HepG2 (cell line): ENCODE results near the gene RER1. TPM values are rescaled to one million over a fixed set of nuclear protein-coding genes. Genes with fewer than 3 reads are reported as not detected.

Experiments used
- ATRX ChIP-seq: sonication (generic); formaldehyde crosslinking; IDR thresholded peaks from 2 replicates; pipeline ENCODE4 v1.4.0; 2020; ENCODE audit warnings: missing genetic modification reagents, borderline replicate concordance
- HDAC1 ChIP-seq: sonication (generic); formaldehyde crosslinking; IDR thresholded peaks from 2 replicates; pipeline ENCODE4 v1.5.1; 2020; ENCODE audit warnings: mild to moderate bottlenecking, missing genetic modification reagents
- HNRNPLL ChIP-seq: fragments of 200-400 bp; formaldehyde crosslinking; IDR thresholded peaks from 2 replicates; pipeline ENCODE4 v1.6.1; 2017; ENCODE audit warnings: mild to moderate bottlenecking, low read depth, low read length; ENCODE audit not compliant: poor library complexity, severe bottlenecking
- PBX3 ChIP-seq: sonication (generic); formaldehyde crosslinking; IDR thresholded peaks from 2 replicates; pipeline ENCODE4 v1.8.1; 2023; ENCODE audit warnings: missing genetic modification reagents, inconsistent platforms, borderline replicate concordance
- PCBP1 ChIP-seq: fragments of 200-400 bp; formaldehyde crosslinking; IDR thresholded peaks from 2 replicates; pipeline ENCODE4 v1.6.1; 2017; ENCODE audit warnings: mild to moderate bottlenecking, low read depth, low read length, borderline replicate concordance
- SMAD3 ChIP-seq: sonication (generic); formaldehyde crosslinking; IDR thresholded peaks from 2 replicates; pipeline ENCODE4 v1.4.0; 2020; ENCODE audit warnings: missing genetic modification reagents
- TRIM22 ChIP-seq: fragments of 450-650 bp; IDR thresholded peaks from 2 replicates; pipeline ENCODE4 v1.6.1; 2017
- ZBTB39 ChIP-seq: sonication (generic); formaldehyde crosslinking; IDR thresholded peaks from 2 replicates; pipeline ENCODE4 v1.5.0; 2020; ENCODE audit warnings: missing genetic modification reagents
- ZFP91 ChIP-seq: sonication (generic); formaldehyde crosslinking; IDR thresholded peaks from 2 replicates; pipeline ENCODE4 v1.9.0; 2022; ENCODE audit warnings: missing genetic modification reagents, mild to moderate bottlenecking, borderline replicate concordance
- ZMYM2 ChIP-seq: sonication (generic); formaldehyde crosslinking; IDR thresholded peaks from 2 replicates; pipeline ENCODE4 v1.8.0; 2022; ENCODE audit warnings: mild to moderate bottlenecking, missing genetic modification reagents
- ZNF18 ChIP-seq: sonication (generic); formaldehyde crosslinking; IDR thresholded peaks from 2 replicates; pipeline ENCODE4 v1.8.0; 2022; ENCODE audit warnings: mild to moderate bottlenecking, missing genetic modification reagents; ENCODE audit not compliant: insufficient replicate concordance
- ZNF280B ChIP-seq: sonication (generic); formaldehyde crosslinking; IDR thresholded peaks from 2 replicates; pipeline ENCODE4 v1.5.0; 2020; ENCODE audit warnings: missing genetic modification reagents, mild to moderate bottlenecking, borderline replicate concordance
- ZNF354B ChIP-seq: sonication (generic); formaldehyde crosslinking; IDR thresholded peaks from 2 replicates; pipeline ENCODE4 v1.8.0; 2022; ENCODE audit warnings: mild to moderate bottlenecking, missing genetic modification reagents
- ZNF501 ChIP-seq: sonication (generic); formaldehyde crosslinking; IDR thresholded peaks from 2 replicates; pipeline ENCODE4 v1.5.1; 2020; ENCODE audit warnings: mild to moderate bottlenecking, moderate library complexity, missing genetic modification reagents
- ZSCAN29 ChIP-seq: sonication (generic); formaldehyde crosslinking; conservative IDR thresholded peaks from 2 replicates; pipeline ENCODE4 v1.4.0; 2020; ENCODE audit warnings: mild to moderate bottlenecking, missing genetic modification reagents
- ZZZ3 ChIP-seq: sonication (generic); formaldehyde crosslinking; IDR thresholded peaks from 2 replicates; pipeline ENCODE4 v1.4.0; 2020; ENCODE audit warnings: missing genetic modification reagents, mild to moderate bottlenecking, borderline replicate concordance
- polyA plus RNA-seq, 8 experiments: library from polyadenylated mRNA; depleted of rRNA in 3 of 8; stranded (reverse) in 7 of 8; unstranded in 1 of 8; fragments of >200 nt; fragmentation: Illumina TruSeq in 4 of 8; extraction: Trizol in 4 of 8; gene quantifications; 2 replicates each; pipeline versions ENCODE4 v1.2.1 to v1.2.3, GENCODE V29; 2011 to 2016; ENCODE audit warnings: low read depth in 4 of 8, missing spikeins in 1 of 8, mixed read lengths in 1 of 8; ENCODE audit not compliant: insufficient read depth in 1 of 8
- total RNA-seq, 5 experiments: library from RNA; depleted of rRNA; stranded (reverse); fragments of >200 nt; fragmentation: Illumina TruSeq; extraction: Trizol; gene quantifications; 2 replicates each; pipeline ENCODE4 v1.2.3, GENCODE V29; 2016; ENCODE audit warnings: low read depth in 1 of 5

RER1 gene
- total and polyA plus RNA-seq, 2 of the 13 experiments (the other 11 are each of a cell fraction or from before 2014, with no cell fraction given): 128 to 164 TPM

- TF ChIP-seq ZNF280B (no peak), ZZZ3 (peak; percentile 60; the same call in 1 of the 2 replicates), HNRNPLL (peak; percentile 11), SMAD3 (0 out of 2 replicates have a peak, but pooled peaks have one; percentile 2), HDAC1 (CRISPR knock-in tag) (peak; percentile 37), ZBTB39 (peak; percentile 63; the same call in 1 of the 2 replicates), TRIM22 (no peak), ZFP91 (CRISPR knock-in tag) (peak; percentile 54; the same call in 1 of the 2 replicates), ZNF354B (CRISPR knock-in tag) (no peak), ZNF18 (no peak), PCBP1 (0 out of 2 replicates have a peak, but pooled peaks have one; percentile 55), ZSCAN29 (CRISPR knock-in tag) (0 out of 2 replicates have a peak, but pooled peaks have one; percentile 31), ZNF501 (0 out of 2 replicates have a peak, but pooled peaks have one; percentile 41), ZMYM2 (CRISPR knock-in tag) (0 out of 2 replicates have a peak, but pooled peaks have one; percentile 34), PBX3 (CRISPR knock-in tag) (0 out of 2 replicates have a peak, but pooled peaks have one; percentile 59), ATRX (CRISPR knock-in tag) (no peak)
Measured at GRCh38 chr1:2414297-2414958, 22.8 kb downstream of the RER1 start (continued).
